Measurements from ENCODE around the gene LPP.

Gene LPP

DNA sequence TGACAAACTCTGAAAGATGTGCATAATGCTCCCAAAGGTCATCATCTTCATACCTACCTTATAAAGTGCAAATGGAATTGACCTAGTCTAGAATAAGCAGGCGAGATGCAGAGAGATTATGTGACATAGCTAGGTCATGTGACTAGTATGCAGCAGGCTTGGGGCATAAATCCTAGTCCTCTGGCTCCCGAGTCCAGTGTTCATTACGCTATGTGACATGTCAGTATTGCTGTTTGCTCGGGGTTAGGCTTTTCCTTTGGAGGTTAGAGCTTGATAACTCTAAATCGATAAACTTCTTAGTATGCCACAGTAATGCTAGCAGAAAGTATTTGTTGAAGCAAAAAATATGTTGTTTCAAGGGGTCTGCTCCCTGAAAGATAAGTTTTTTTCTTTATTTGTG lies 536.1 kb downstream of the LPP start:
- Histone ChIP-seq H3K9ac (ENCODE audit: low read length) (no peak overlapping the region), H3K4me3 (ENCODE audit: insufficient read depth, low read length, poor library complexity, severe bottlenecking) (no peak overlapping the region), H3F3A (ENCODE audit: insufficient read depth) (peaks cover 27% of the 10 kb centered on the region), H3K27me3 (ENCODE audit: low read length) (no peaks in the 10 kb centered on the region), H3K79me2 (ENCODE audit: insufficient read depth, low read length) (no peaks in the 10 kb centered on the region), H4K20me1 (ENCODE audit: low read depth, low read length) (no peaks in the 10 kb centered on the region), H2AFZ (ENCODE audit: low read depth, low read length, severe bottlenecking) (no peak overlapping the region), H3K36me3 (ENCODE audit: low read length) (no peaks in the 10 kb centered on the region), H3K9me3 (ENCODE audit: insufficient read depth, low read length) (no peaks in the 10 kb centered on the region), H3K4me2 (ENCODE audit: low read depth, low read length, poor library complexity, severe bottlenecking) (no peak overlapping the region), H3K9me2 (replicated peaks; ENCODE audit: insufficient read depth, low read length) (no peaks in the 10 kb centered on the region), H3K27ac (ENCODE audit: low read depth, low read length) (peak overlapping the region; percentile 92; the same call in 1 of the 2 replicates)
- TF ChIP-seq EZH2phosphoT487 (conservative IDR thresholded peaks at IDR 0.05; ENCODE audit: low read length) (no peak), CTCF (IDR thresholded peaks at IDR 0.05; ENCODE audit: insufficient read depth, low read length, poor library complexity, severe bottlenecking) (no peak)

- Histone ChIP-seq H4K20me1 (ENCODE audit: low read depth, low read length) (no peaks in the 10 kb centered on the region), H3K4me3 (ENCODE audit: insufficient read depth, low read length, poor library complexity, severe bottlenecking) (no peak overlapping the region), H3K36me3 (ENCODE audit: low read length) (no peaks in the 10 kb centered on the region), H3K27ac (ENCODE audit: low read depth, low read length) (peak overlapping the region; percentile 92), H3K4me2 (ENCODE audit: low read depth, low read length, poor library complexity, severe bottlenecking) (peak overlapping the region; percentile 60), H3K9me2 (replicated peaks; ENCODE audit: insufficient read depth, low read length) (no peaks in the 10 kb centered on the region), H3F3A (ENCODE audit: insufficient read depth) (peaks cover 27% of the 10 kb centered on the region), H3K9me3 (ENCODE audit: insufficient read depth, low read length) (no peaks in the 10 kb centered on the region), H3K79me2 (ENCODE audit: insufficient read depth, low read length) (no peaks in the 10 kb centered on the region), H2AFZ (ENCODE audit: low read depth, low read length, severe bottlenecking) (no peak overlapping the region), H3K9ac (ENCODE audit: low read length) (peak overlapping the region; percentile 42), H3K27me3 (ENCODE audit: low read length) (no peaks in the 10 kb centered on the region)
- TF ChIP-seq EZH2phosphoT487 (conservative IDR thresholded peaks at IDR 0.05; ENCODE audit: low read length) (no peak), CTCF (IDR thresholded peaks at IDR 0.05; ENCODE audit: insufficient read depth, low read length, poor library complexity, severe bottlenecking) (no peak)
Observed at GRCh38 chr3:188691004-188691403, 537.0 kb downstream of the LPP start.

DNA sequence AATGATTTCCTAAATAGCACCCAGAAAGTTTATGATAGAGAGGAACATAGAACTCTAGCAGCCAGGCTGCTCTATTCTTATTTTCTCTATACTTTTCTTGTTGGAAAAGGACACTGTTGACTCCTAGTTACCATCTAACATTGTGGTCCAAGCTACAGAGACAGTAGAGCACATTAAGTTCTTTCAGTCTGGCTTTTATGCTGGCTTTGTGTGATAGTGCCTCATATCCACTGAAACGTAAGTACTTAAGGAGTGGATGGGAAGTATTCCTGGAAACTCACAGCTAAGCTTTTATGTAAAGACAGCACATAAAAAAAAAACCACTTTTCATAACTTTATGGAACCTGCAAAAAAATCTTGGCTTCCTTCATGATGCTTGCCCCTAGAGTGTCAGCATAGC lies 537.7 kb downstream of the LPP start:
- Histone ChIP-seq H3K4me3 (ENCODE audit: insufficient read depth, low read length, poor library complexity, severe bottlenecking) (no peak overlapping the region), H3K36me3 (ENCODE audit: low read length) (no peaks in the 10 kb centered on the region), H4K20me1 (ENCODE audit: low read depth, low read length) (no peaks in the 10 kb centered on the region), H3K27ac (ENCODE audit: low read depth, low read length) (peak overlapping the region; percentile 92), H2AFZ (ENCODE audit: low read depth, low read length, severe bottlenecking) (no peak overlapping the region), H3K9me2 (replicated peaks; ENCODE audit: insufficient read depth, low read length) (no peaks in the 10 kb centered on the region), H3K27me3 (ENCODE audit: low read length) (no peaks in the 10 kb centered on the region), H3K4me2 (ENCODE audit: low read depth, low read length, poor library complexity, severe bottlenecking) (peak overlapping the region; percentile 60), H3K9me3 (ENCODE audit: insufficient read depth, low read length) (no peaks in the 10 kb centered on the region), H3K9ac (ENCODE audit: low read length) (peak overlapping the region; percentile 42), H3F3A (ENCODE audit: insufficient read depth) (peaks cover 30% of the 10 kb centered on the region), H3K79me2 (ENCODE audit: insufficient read depth, low read length) (no peaks in the 10 kb centered on the region)
- no peak for TF ChIP-seq CTCF (IDR thresholded peaks at IDR 0.05; ENCODE audit: insufficient read depth, low read length, poor library complexity, severe bottlenecking)

Data from SU-DHL-6 (cell line).